Muscle of arm (tissue), 12 donors: ENCODE data around the gene AP4M1. TPM values are rescaled to one million over a fixed set of nuclear protein-coding genes. Genes with fewer than 3 reads are reported as not detected.
A peak's percentile ranks its signal among the peaks of the same experiment; 100 is the strongest.

Source experiments
- DNase-seq: peaks from one replicate; pipeline ENCODE4 v3.0.0-alpha.2; 2013
- polyA plus RNA-seq, 12 donors: library from polyadenylated mRNA; unstranded; fragments of 120-200 nt; gene quantifications; one replicate each; pipeline ENCODE4 v1.2.1, GENCODE V29; 2013; ENCODE audit not compliant: insufficient read length in 12 of 12

AP4M1 gene
- polyA plus RNA-seq, 12 donors = 13.9 to 25.7 (median 22.2) TPM; not detected in 1

DNA sequence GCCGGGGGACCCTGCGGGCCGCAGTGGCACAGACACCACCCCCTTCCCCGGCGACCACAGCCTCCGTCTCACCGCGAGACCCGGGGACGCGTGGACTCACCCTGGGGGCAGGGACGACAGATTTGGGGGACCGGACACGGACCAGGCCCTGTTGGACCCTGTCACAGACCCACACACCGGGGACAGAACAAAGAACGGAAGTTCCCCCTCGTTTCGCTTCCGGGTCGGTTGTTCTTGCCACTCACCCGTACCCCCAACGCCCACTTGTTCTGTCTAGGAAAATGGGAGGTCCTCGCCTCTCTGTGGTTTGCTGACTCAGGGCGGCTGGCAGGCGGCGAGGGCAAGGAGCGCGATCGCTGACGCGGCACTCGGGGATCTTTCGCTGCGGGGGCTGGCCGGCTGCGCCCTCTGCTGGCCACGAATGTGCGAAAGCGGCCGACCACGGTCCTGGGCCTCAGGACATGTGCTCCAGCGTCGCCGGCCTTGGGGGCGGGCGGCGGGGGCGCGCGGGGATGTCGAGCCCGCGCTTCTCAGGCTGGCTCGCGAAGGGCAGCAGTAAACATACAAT lies 19.8 kb upstream of the AP4M1 start, which contains the start of gene ZNF3:
ZNF3 (minus strand) TSS at position 189 of the 568 bp plus-strand sequence. CDS start 4,366 bp downstream, outside the sequence.
- DNase-seq = peak; percentile 99

- no peak for DNase-seq
These were observed 18.5 kb upstream of the AP4M1 start for GRCh38 chr7:100082978-100083377.

DNA sequence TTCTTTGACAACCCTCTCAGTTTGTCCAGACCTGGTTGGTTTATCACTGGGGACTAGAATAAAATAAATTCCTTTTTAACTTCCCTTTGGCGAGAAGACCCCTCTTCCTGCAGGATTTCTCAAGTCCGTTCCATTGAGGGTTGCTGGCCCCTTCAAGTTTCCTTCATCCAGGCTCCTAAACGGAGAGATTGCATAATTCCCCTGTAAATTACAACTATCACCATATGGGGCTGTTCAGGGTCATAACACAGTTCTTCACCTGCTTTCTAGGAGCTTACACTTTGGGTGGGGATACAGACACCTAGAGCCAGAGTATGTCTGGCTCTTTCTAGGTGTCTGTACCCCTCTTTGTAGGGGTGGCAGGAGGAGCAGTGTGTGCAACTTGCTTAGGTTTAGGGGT lies 15.9 kb upstream of the AP4M1 start:
- DNase-seq = no peak

DNA sequence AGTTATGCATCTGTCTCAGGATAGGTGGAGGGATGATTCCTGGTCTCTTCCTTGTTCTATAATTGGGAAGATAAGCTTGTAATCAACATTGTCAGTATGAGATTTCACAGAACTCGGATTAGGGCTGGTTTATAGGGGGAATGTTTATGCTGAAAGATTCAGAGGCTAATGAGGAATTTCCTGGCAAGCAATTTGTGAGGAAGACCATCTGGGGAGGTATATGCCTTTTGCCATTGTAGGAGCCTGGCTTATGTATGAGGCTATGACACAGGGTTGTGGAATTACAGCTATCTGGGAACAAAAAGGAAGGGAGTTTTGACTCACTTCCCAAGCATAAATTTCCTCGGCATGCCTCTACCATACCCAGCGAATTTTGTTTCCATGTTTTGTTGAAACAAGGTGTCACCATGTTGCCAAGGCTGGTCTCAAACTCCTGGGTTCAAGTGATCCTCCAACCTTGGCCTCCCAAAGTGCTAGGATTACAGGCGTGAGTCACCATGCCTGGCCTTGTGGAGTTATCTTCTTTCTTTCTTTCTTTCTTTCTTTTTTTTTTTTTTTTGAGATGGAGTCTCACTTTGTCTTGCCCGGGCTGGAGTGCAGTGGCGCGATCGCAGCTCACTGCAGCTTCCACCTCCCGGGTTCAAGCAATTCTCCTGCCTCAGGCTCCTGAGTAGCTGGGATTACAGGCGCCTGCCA lies 14.2 kb upstream of the AP4M1 start:
- DNase-seq = no peak

DNA sequence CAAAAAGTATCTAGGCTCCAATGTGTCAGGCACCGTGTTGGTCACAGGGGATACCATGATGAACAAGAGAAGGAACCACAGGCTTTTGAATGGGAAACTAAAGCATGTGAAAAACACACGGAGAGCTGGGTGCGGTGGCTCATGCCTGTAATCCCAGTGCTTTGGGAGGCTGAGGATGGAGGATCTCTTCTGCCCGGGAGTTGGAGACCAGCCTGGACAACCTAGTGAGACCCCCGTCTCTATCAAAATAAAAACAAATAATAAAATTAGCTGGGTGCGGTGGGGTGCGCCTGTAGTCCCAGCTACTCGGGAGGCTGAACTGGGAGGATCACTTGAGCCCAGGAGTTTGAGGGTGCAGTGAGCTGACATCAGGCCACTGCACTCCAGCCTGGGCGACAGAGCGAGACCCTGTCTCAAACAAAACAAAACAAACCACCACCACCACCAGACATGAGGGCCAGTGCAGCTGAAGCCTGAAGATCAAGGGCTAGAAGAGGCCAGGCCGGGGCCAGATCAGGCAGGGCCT lies 13.3 kb upstream of the AP4M1 start:
- DNase-seq = no peak

- DNase-seq = peak; percentile 83
These were observed 12.6 kb upstream of the AP4M1 start, which contains the start of gene COPS6 for GRCh38 chr7:100088621-100089457. Gene COPS6, plus strand, starts transcription at chr7:100088969. Its CDS starts 22 bp downstream, at chr7:100088991.

GRCh38 chr7:100089458-100090196 lies 11.8 kb upstream of the AP4M1 start:
- no peak for DNase-seq

GRCh38 chr7:100090527-100091410 lies 10.7 kb upstream of the AP4M1 start:
- DNase-seq = no peak

GRCh38 chr7:100091411-100092181 lies 9.8 kb upstream of the AP4M1 start:
- DNase-seq = no peak

- no peak for DNase-seq
These were observed 8.4 kb upstream of the AP4M1 start for GRCh38 chr7:100093054-100093453.

- no peak for DNase-seq
These were observed 7.9 kb upstream of the AP4M1 start for GRCh38 chr7:100093498-100093897.

DNA sequence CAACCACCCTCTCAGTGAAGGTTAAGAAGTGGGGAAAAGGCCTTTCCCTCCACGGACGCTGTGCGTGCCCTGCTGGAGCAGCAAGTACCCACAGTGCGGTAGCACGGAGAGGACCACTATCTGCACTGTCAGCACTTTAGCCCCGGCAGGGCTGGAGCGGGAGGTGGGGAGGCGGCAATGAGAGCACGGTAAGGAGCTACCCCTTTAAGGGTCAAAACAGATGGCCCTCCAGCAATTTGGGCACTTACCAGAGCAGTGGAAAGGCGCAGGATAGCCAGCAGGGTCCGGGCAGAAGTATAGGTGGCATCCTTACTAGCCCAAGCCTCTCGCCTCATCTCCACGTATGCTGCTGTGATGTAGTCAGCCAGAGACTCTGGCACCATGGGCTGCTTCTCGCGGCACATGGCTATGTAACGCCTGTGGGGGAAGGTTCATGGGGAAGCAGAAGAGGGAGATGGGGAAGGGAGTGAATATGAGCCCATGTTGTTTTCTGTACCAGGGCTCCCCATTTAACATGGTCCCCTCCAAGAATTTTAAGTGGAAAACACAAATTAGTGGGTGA lies 7.4 kb upstream of the AP4M1 start:
- no peak for DNase-seq

- no peak for DNase-seq
These were observed 6.2 kb upstream of the AP4M1 start for GRCh38 chr7:100095289-100095688.

DNA sequence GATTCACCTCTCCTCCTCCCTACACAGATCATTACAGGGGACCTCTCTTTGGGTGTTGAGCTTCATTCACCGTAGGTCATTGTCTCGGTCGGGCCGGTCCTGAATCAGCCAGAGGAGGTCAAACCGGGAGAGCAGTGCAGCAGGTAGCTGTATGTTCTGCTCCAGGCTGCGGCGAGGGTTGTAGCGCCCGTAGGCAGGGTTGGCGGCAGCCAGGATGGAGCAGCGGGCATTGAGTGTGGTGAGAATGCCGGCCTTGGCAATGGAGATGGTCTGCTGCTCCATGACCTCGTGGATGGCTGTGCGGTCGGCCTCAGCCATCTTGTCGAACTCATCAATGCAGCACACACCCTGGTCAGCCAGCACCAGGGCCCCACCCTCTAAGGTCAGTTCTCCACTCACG lies 5.7 kb upstream of the AP4M1 start:
- DNase-seq = no peak

GRCh38 chr7:100098913-100099312 lies 2.5 kb upstream of the AP4M1 start:
- DNase-seq = no peak

GRCh38 chr7:100099452-100099851 lies 2.0 kb upstream of the AP4M1 start:
- DNase-seq = no peak

DNA sequence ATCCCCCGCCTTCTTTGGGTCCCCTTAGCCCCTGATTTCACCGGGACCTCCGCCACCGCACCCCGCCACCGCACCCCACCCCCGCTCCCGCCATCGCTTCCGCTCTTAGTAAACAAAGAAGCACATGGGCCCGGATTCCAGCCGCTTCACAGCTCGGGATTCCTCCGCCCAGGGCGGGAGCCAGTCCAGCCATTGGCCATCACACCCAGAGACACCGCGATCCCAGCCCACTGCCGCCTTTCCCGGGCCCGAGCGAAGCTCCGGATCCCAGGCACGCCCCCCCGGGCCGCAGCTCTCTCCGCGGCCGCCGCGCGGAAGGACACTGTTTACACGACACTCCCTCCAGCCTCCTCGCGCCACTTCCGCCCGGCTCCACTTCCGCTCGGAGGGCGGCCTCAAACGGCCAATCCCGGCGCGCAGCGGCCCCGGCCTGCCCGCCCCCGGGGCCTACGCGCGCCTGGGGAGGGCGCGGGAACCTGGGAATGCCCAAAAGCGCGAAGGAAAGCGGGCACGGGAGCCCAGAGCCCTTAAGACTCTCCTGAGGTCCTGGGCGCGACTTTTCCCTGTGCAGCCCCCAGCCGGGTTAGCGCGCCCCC lies 925 bp upstream of the AP4M1 start:
- peak; percentile 96 for DNase-seq

GRCh38 chr7:100102950-100103840 lies 1.8 kb downstream of the AP4M1 start:
- DNase-seq = no peak
